ENCODE results near the gene SNX19.

SNX19 gene

GRCh38 chr11:130846606-130847005, 69.7 kb downstream of the SNX19 start:
- TF ChIP-seq CTCF (conservative IDR thresholded peaks at IDR 0.05; ENCODE audit: low read depth) = no peak
- no peak for DNase-seq (ENCODE audit: low spot score)
- peak overlapping the region; percentile 61; the same call in 1 of the 2 replicates for H3K27ac ChIP-seq
- ChIA-PET CTCF (no interaction called here), POLR2A (ENCODE audit: low non-redundant PET) (no interaction called here)

DNA sequence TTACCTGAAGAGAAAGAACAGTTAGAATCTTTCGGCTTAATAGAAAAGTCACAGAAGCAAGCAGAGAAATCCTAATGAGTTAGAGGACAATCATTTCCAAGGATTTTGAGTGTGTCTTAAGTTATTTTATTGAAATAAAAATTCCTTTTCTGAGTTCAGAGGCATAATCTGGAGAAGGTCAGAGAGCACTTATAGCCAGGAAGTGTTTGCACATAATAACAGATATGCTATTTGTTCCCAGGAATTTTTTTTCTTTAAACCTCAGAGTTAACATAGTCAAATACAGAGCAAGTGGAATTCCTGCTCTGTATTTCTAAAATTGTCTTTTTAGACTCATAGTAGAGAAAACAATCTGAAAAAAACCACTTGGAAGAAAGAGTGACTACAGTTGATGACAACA, 74.3 kb downstream of the SNX19 start:
- POLR2A ChIA-PET (ENCODE audit: low non-redundant PET) = no interaction called here
- no peak for TF ChIP-seq CTCF (conservative IDR thresholded peaks at IDR 0.05; ENCODE audit: low read depth)
- no peak overlapping the region for H3K27ac ChIP-seq
- no peak for DNase-seq (ENCODE audit: low spot score)
- CTCF ChIA-PET = no interaction called here

DNA sequence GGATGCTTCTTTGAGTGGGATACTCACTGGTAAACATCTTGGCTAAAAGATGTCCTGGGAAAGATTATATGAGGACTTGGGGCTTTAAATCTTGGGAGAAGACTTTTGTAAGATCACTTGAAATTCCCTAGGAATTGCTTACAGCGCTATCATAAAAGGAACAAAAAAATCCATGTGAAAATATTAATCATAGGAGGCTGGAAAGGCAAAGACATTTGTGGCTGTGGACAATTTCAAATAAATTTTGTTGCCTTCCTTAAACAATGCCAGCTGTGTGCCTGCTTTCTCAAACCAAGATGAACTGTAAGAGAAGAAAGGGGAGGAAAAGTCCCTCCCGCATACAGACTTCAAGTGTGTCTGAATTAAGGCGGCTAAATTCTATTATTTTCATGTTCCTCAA, 75.6 kb downstream of the SNX19 start:
- no peak for DNase-seq (ENCODE audit: low spot score)
- ChIA-PET POLR2A (ENCODE audit: low non-redundant PET) (no interaction called here), CTCF (interaction anchor here (1.4 kb wide), 1 partner anchor 22 kb away, joined by 5 read pairs; no protein-coding TSS in a partner anchor)
- TF ChIP-seq CTCF (conservative IDR thresholded peaks at IDR 0.05; ENCODE audit: low read depth) = no peak
- H3K27ac ChIP-seq = no peak overlapping the region

DNA sequence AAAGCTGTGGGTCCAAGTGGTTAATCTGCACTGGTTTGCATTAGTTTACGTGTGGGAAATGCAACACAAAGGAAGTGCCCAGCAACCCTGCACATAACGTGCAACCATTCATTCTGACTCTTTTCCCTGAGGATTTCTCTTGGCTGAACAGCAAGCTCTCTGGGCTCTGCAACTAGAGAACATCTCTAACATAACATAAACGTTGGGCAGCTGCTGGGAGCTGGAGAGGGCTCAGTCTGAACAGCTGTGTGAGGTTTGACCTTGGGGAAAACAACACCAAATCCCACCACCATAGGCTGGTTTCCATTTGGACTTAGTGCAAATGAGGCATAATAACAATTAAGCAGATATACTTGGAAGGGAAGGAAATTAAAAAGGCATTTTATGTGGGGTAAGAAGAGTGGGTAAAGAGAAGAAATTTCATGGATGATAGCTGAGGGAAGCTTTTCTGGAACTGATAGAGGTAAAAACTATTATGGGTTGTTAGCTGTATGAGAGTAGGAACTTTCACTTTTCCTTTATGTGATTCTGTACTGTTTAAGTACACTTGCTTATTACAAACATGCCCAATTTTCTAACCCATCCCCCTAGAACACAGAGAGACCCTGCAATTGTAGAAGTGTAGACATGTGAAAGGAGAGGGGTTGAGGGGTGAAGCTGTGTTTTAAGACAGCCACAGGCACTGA, 76.2 kb downstream of the SNX19 start:
- ChIA-PET POLR2A (ENCODE audit: low non-redundant PET) (no interaction called here), CTCF (interaction anchor here (0.6 to 1.4 kb wide), 2 partner anchors 22 to 267 kb away, joined by 3 to 5 read pairs; no protein-coding TSS in a partner anchor)

DNA sequence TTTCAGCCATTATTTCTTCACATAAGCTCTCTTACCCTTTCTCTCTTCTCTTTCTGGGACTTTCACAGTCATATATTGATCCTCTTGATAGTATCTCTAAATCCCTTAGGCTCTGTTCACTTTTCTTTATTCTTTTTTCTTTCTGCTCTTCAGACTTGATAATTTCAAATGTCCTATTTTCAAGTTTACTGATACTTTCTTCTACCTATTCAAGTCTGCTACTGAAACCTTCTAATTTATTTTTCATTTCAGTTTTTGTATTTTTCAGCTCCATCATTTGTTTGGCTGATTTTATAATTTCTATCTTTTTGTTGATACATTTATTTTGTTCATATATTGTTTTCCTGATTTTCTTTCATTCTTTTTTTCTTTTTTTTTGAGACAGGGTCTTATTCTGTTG, 79.1 kb downstream of the SNX19 start:
- ChIA-PET CTCF (interaction anchor here (0.6 to 1.2 kb wide), 3 partner anchors 25 to 858 kb away, joined by 3 to 5 read pairs (median 4); no protein-coding TSS in a partner anchor), POLR2A (ENCODE audit: low non-redundant PET) (no interaction called here)
- DNase-seq (ENCODE audit: low spot score) = no peak
- H3K27ac ChIP-seq = no peak overlapping the region
- TF ChIP-seq CTCF (conservative IDR thresholded peaks at IDR 0.05; ENCODE audit: low read depth) = no peak

More for the DNA sequence above, 76.2 kb downstream of the SNX19 start:
- DNase-seq (ENCODE audit: low spot score) = no peak
- TF ChIP-seq CTCF (conservative IDR thresholded peaks at IDR 0.05; ENCODE audit: low read depth) = no peak
- no peak overlapping the region for H3K27ac ChIP-seq

DNA sequence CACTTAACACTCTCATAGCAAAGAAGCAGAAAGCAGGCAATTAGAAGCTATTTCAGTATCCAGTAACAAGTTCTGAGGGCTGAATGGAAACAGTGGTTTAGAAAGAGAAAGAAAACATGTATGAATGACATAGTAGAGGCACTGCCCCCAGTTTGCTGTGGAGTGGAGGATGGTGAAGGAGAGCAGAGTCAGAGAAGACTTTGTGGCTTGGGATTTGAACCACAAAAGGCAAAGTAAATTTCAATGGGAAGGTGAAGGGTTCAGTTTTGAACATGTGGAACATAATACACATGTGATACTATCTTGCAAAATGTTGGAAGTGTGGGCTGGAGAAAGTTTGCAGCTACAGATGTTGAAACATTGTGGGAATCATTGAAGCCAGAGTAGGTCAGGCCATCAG, 81.4 kb downstream of the SNX19 start:
- POLR2A ChIA-PET (ENCODE audit: low non-redundant PET) = no interaction called here
- no peak for DNase-seq (ENCODE audit: low spot score)
- no peak overlapping the region for H3K27ac ChIP-seq
- CTCF ChIA-PET = no interaction called here
- TF ChIP-seq CTCF (conservative IDR thresholded peaks at IDR 0.05; ENCODE audit: low read depth) = no peak
